NCI-H82 (cell line): Measurements from ENCODE around the gene CSNK1A1.
"Not testable (repeated sequence)": the region's sequence is repeated elsewhere in the genome, so short reads cannot be mapped to it uniquely, and the experiment has no call there.

Experiments
- DNase-seq: peaks from one replicate; lab custom pipeline; 2025; lab: John Stamatoyannopoulos, UW

The CSNK1A1 gene

GRCh38 chr5:149528281-149529060 lies 22.8 kb downstream of the CSNK1A1 start:
- peak; percentile 62 for DNase-seq

- no peak for DNase-seq
These were observed 24.2 kb downstream of the CSNK1A1 start for GRCh38 chr5:149526845-149527590.

- DNase-seq = no peak
These were observed 29.2 kb downstream of the CSNK1A1 start for GRCh38 chr5:149521739-149522685.

- DNase-seq = no peak
These were observed 31.6 kb downstream of the CSNK1A1 start for GRCh38 chr5:149519601-149520000.

GRCh38 chr5:149518620-149519019 lies 32.6 kb downstream of the CSNK1A1 start:
- no peak for DNase-seq

GRCh38 chr5:149517461-149518122 lies 33.6 kb downstream of the CSNK1A1 start:
- no peak for DNase-seq

- no peak for DNase-seq
These were observed 36.7 kb downstream of the CSNK1A1 start for GRCh38 chr5:149514512-149514911.

GRCh38 chr5:149513372-149513947 lies 37.8 kb downstream of the CSNK1A1 start:
- not testable (repeated sequence) for DNase-seq

GRCh38 chr5:149510136-149510535 lies 41.1 kb downstream of the CSNK1A1 start:
- no peak for DNase-seq

- DNase-seq = no peak
These were observed 46.6 kb downstream of the CSNK1A1 start for GRCh38 chr5:149504677-149505076.

GRCh38 chr5:149503006-149503405 lies 48.2 kb downstream of the CSNK1A1 start:
- no peak for DNase-seq

- DNase-seq = no peak
These were observed 50.2 kb downstream of the CSNK1A1 start for GRCh38 chr5:149500922-149501582.

- DNase-seq = no peak
These were observed 52.4 kb downstream of the CSNK1A1 start for GRCh38 chr5:149498724-149499336.

GRCh38 chr5:149497357-149497756 lies 53.9 kb downstream of the CSNK1A1 start:
- DNase-seq = no peak

- DNase-seq = no peak
These were observed 54.3 kb downstream of the CSNK1A1 start for GRCh38 chr5:149496917-149497316.

- no peak for DNase-seq
These were observed 55.1 kb downstream of the CSNK1A1 start for GRCh38 chr5:149496166-149496565.

GRCh38 chr5:149495673-149496072 lies 55.6 kb downstream of the CSNK1A1 start:
- no peak for DNase-seq

GRCh38 chr5:149493316-149493715 lies 57.9 kb downstream of the CSNK1A1 start:
- DNase-seq = no peak

- DNase-seq = no peak
These were observed 58.5 kb downstream of the CSNK1A1 start for GRCh38 chr5:149492781-149493180.
